Neuronal stem cell (in vitro differentiated cells): Measurements from ENCODE around the gene WWC1.

Source experiments
- DNase-seq: peaks from one replicate; pipeline ENCODE4 v3.0.0-alpha.2; 2013; ENCODE audit warnings: low spot score
- H2AFZ ChIP-seq: one replicate; pipeline ENCODE4 v1.6.1; 2013; ENCODE audit warnings: mild to moderate bottlenecking, low read length, inconsistent platforms
- H2AK5ac ChIP-seq: 2 replicates; pipeline ENCODE4 v1.6.1; 2013; ENCODE audit warnings: low read depth, mild to moderate bottlenecking, inconsistent platforms, low read length, moderate library complexity, mixed read lengths
- H2BK120ac ChIP-seq: 2 replicates; pipeline ENCODE4 v1.6.1; 2013; ENCODE audit warnings: low read depth, mild to moderate bottlenecking, inconsistent platforms, low read length, moderate library complexity, mixed read lengths
- H2BK12ac ChIP-seq: one replicate; pipeline ENCODE4 v1.6.1; 2013; ENCODE audit warnings: low read length, inconsistent platforms
- H2BK15ac ChIP-seq: 2 replicates; pipeline ENCODE4 v1.6.1; 2013; ENCODE audit warnings: mild to moderate bottlenecking, low read length, inconsistent platforms, mixed read lengths
- H2BK5ac ChIP-seq: one replicate; pipeline ENCODE4 v1.6.1; 2013; ENCODE audit warnings: inconsistent platforms, mild to moderate bottlenecking, low read length, moderate library complexity
- H3K14ac ChIP-seq: one replicate; pipeline ENCODE4 v1.6.1; 2013; ENCODE audit warnings: low read length, inconsistent platforms
- H3K18ac ChIP-seq: 2 replicates; pipeline ENCODE4 v1.6.1; 2013; ENCODE audit warnings: low read length, inconsistent platforms
- H3K23ac ChIP-seq: 2 replicates; pipeline ENCODE4 v1.6.1; 2013; ENCODE audit warnings: low read depth, mild to moderate bottlenecking, mixed read lengths, low read length, inconsistent platforms; ENCODE audit not compliant: poor library complexity
- H3K27ac ChIP-seq: replicated peaks from 3 replicates; pipeline ENCODE4 v1.5.1; 2013; ENCODE audit warnings: low read length, inconsistent platforms
- H3K27me3 ChIP-seq, 3 experiments: 2 replicates each; pipeline ENCODE4 v1.6.1; 2013; ENCODE audit warnings: low read length in 3 of 3, mild to moderate bottlenecking in 2 of 3, inconsistent platforms in 1 of 3, low read depth in 1 of 3, mixed read lengths in 1 of 3, moderate library complexity in 1 of 3; ENCODE audit not compliant: control insufficient read depth in 3 of 3, insufficient read depth in 3 of 3
- H3K36me3 ChIP-seq, 2 donors: replicated peaks in 1 of 2; 2 replicates each; pipeline ENCODE4 v1.6.1; 2013; ENCODE audit warnings: low read length in 2 of 2; ENCODE audit not compliant: control insufficient read depth in 2 of 2, insufficient read depth in 2 of 2
- H3K4ac ChIP-seq: 2 replicates; pipeline ENCODE4 v1.6.1; 2013; ENCODE audit warnings: inconsistent platforms, mild to moderate bottlenecking, low read length, moderate library complexity
- H3K4me1 ChIP-seq, 2 donors: 1 replicate in 1 of 2; 2 replicates in 1 of 2; pipeline ENCODE4 v1.6.1; 2013; ENCODE audit warnings: low read length in 2 of 2, low read depth in 1 of 2; ENCODE audit not compliant: control insufficient read depth in 2 of 2, insufficient read depth in 1 of 2
- H3K4me2 ChIP-seq: one replicate; pipeline ENCODE4 v1.6.1; 2013; ENCODE audit warnings: mild to moderate bottlenecking, low read length, inconsistent platforms; ENCODE audit not compliant: insufficient read depth, poor library complexity, severe bottlenecking
- H3K4me3 ChIP-seq, 2 donors: 2 replicates each; pipeline ENCODE4 v1.5.1; 2013; ENCODE audit warnings: low read length in 2 of 2, mild to moderate bottlenecking in 2 of 2, inconsistent platforms in 1 of 2, moderate library complexity in 1 of 2
- H3K79me1 ChIP-seq: one replicate; pipeline ENCODE4 v1.6.1; 2013; ENCODE audit warnings: low read depth, mild to moderate bottlenecking, inconsistent platforms, low read length, moderate library complexity
- H3K9ac ChIP-seq: one replicate; pipeline ENCODE4 v1.6.1; 2013; ENCODE audit warnings: mild to moderate bottlenecking, low read depth, low read length, inconsistent platforms; ENCODE audit not compliant: poor library complexity
- H3K9me3 ChIP-seq, 2 donors: replicated peaks in 1 of 2; 2 replicates each; pipeline versions ENCODE3 to v1.6.1; 2013; ENCODE audit warnings: low read length in 2 of 2, mild to moderate bottlenecking in 2 of 2, inconsistent platforms in 1 of 2, low read depth in 1 of 2, mixed read lengths in 1 of 2, moderate library complexity in 1 of 2; ENCODE audit not compliant: control insufficient read depth in 2 of 2, insufficient read depth in 1 of 2
- H4K8ac ChIP-seq: one replicate; pipeline ENCODE4 v1.6.1; 2013; ENCODE audit warnings: low read depth, mild to moderate bottlenecking, inconsistent platforms, low read length, moderate library complexity
- H4K91ac ChIP-seq: one replicate; pipeline ENCODE4 v1.6.1; 2013; ENCODE audit warnings: low read length, low read depth, mild to moderate bottlenecking, inconsistent platforms; ENCODE audit not compliant: poor library complexity
- WGBS, 2 donors: extraction: QIAGEN DNeasy Blood & Tissue Kit; methylation state at CpG; one replicate each; pipeline ENCODE4 v1.1.7; 2013; ENCODE audit warnings: missing lambda C conversion rate in 2 of 2, mixed read lengths in 1 of 2; ENCODE audit not compliant: insufficient read length in 2 of 2, insufficient replicate concordance in 1 of 2; ENCODE audit errors: extremely low coverage in 2 of 2; 5-methylcytosine and 5-hydroxymethylcytosine counted together

The WWC1 gene

GRCh38 chr5:168469816-168470215, 178.4 kb downstream of the WWC1 start:
- Histone ChIP-seq H4K8ac (no peak overlapping the region), H3K27ac (no peak overlapping the region), H2BK120ac (no peak overlapping the region), H3K4ac (no peak overlapping the region), H3K27me3 (no peaks in the 10 kb centered on the region), H3K18ac (no peak overlapping the region), H2BK15ac (no peak overlapping the region), H4K91ac (no peak overlapping the region), H3K36me3 (peaks cover 7 to 28% of the 10 kb centered on the region in 2 donors), H3K23ac (no peak overlapping the region), H2BK5ac (no peak overlapping the region), H3K14ac (no peak overlapping the region), H3K4me2 (no peak overlapping the region), H2BK12ac (no peak overlapping the region), H3K4me3 (no peak overlapping the region), H2AFZ (no peak overlapping the region), H3K9ac (no peak overlapping the region), H2AK5ac (no peak overlapping the region), H3K4me1 (peaks cover 0 to 9% of the 10 kb centered on the region in 2 donors), H3K9me3 (no peaks in the 10 kb centered on the region), H3K79me1 (no peaks in the 10 kb centered on the region)
- no peak for DNase-seq
- WGBS, 2 donors, result no CpG with 5 or more reads among the region's 3 CpGs

- no peak for DNase-seq
- H2BK15ac ChIP-seq, result no peak overlapping the region
- H3K79me1 ChIP-seq, result no peaks in the 10 kb centered on the region
- H3K27ac ChIP-seq, result no peak overlapping the region
- no peak overlapping the region for H4K91ac ChIP-seq
- no peak overlapping the region for H3K4ac ChIP-seq
- WGBS, 2 donors, result no CpG with 5 or more reads among the region's 4 CpGs
- H2BK5ac ChIP-seq, result no peak overlapping the region
- H2AFZ ChIP-seq, result no peak overlapping the region
- H3K9ac ChIP-seq, result no peak overlapping the region
- H2BK12ac ChIP-seq, result no peak overlapping the region
- no peak overlapping the region for H3K4me3 ChIP-seq
- H3K9me3 ChIP-seq, result no peaks in the 10 kb centered on the region
- no peak overlapping the region for H4K8ac ChIP-seq
- H2AK5ac ChIP-seq, result no peak overlapping the region
- peaks cover 3 to 16% of the 10 kb centered on the region in 2 donors for H3K36me3 ChIP-seq
- no peaks in the 10 kb centered on the region for H3K27me3 ChIP-seq
- no peak overlapping the region for H3K4me2 ChIP-seq
- no peak overlapping the region for H3K18ac ChIP-seq
- H2BK120ac ChIP-seq, result no peak overlapping the region
- no peak overlapping the region for H3K23ac ChIP-seq
- H3K4me1 ChIP-seq, result peaks cover 0 to 9% of the 10 kb centered on the region in 2 donors
- no peak overlapping the region for H3K14ac ChIP-seq
Measured at GRCh38 chr5:168471785-168472184, 180.3 kb downstream of the WWC1 start.

GRCh38 chr5:168472329-168472728, 180.9 kb downstream of the WWC1 start:
- Histone ChIP-seq H3K27ac (no peak overlapping the region), H2BK12ac (no peak overlapping the region)
- WGBS, 2 donors, result no CpG with 5 or more reads among the region's 5 CpGs

GRCh38 chr5:168474319-168474718, 182.9 kb downstream of the WWC1 start:
- H2AK5ac ChIP-seq, result no peak overlapping the region
- no peak overlapping the region for H2BK15ac ChIP-seq
- H4K8ac ChIP-seq, result no peak overlapping the region
- H2AFZ ChIP-seq, result no peak overlapping the region
- no peak overlapping the region for H3K23ac ChIP-seq
- no peak overlapping the region for H3K9ac ChIP-seq
- H3K36me3 ChIP-seq, result peaks cover 3 to 8% of the 10 kb centered on the region in 2 donors
- DNase-seq, result no peak
- no peak overlapping the region for H3K4me2 ChIP-seq
- no peak overlapping the region for H2BK120ac ChIP-seq
- peaks cover 0 to 9% of the 10 kb centered on the region in 2 donors for H3K4me1 ChIP-seq
- no peak overlapping the region for H3K14ac ChIP-seq
- H3K4ac ChIP-seq, result no peak overlapping the region
- H3K4me3 ChIP-seq, result no peak overlapping the region
- no peak overlapping the region for H3K18ac ChIP-seq
- no peaks in the 10 kb centered on the region for H3K79me1 ChIP-seq
- no peaks in the 10 kb centered on the region for H3K27me3 ChIP-seq
- no peak overlapping the region for H4K91ac ChIP-seq
- H3K27ac ChIP-seq, result no peak overlapping the region
- no peak overlapping the region for H2BK5ac ChIP-seq
- H3K9me3 ChIP-seq, result no peaks in the 10 kb centered on the region
- no CpG with 5 or more reads among the region's 1 CpG for WGBS, 2 donors
- no peak overlapping the region for H2BK12ac ChIP-seq

More at GRCh38 chr5:168472329-168472728, 180.9 kb downstream of the WWC1 start:
- Histone ChIP-seq H3K36me3 (peaks cover 3 to 16% of the 10 kb centered on the region in 2 donors), H3K79me1 (no peaks in the 10 kb centered on the region), H2AK5ac (no peak overlapping the region), H3K23ac (no peak overlapping the region), H3K4ac (no peak overlapping the region), H2BK15ac (no peak overlapping the region), H3K18ac (no peak overlapping the region), H2AFZ (peak overlapping the region; percentile 23), H4K8ac (no peak overlapping the region), H3K4me2 (no peak overlapping the region), H3K27me3 (no peaks in the 10 kb centered on the region), H4K91ac (no peak overlapping the region), H3K4me3 (no peak overlapping the region), H3K9me3 (no peaks in the 10 kb centered on the region), H3K14ac (no peak overlapping the region), H3K9ac (no peak overlapping the region), H2BK120ac (no peak overlapping the region), H2BK5ac (no peak overlapping the region), H3K4me1 (peaks cover 0 to 9% of the 10 kb centered on the region in 2 donors)
- DNase-seq, result no peak
